Cardiac fibroblast (primary cell): ENCODE data around the gene KRT20.
"Not testable (repeated sequence)": the region's sequence is repeated elsewhere in the genome, so short reads cannot be mapped to it uniquely, and the experiment has no call there.

Experiments
- DNase-seq, 2 donors: peaks; one replicate each; pipeline versions ENCODE4 v3.0.0 to v3.0.0-alpha.2; 2010; ENCODE audit warnings: low read depth in 2 of 2
- H3K4me3 ChIP-seq, 2 donors: replicated peaks in 1 of 2; 1 replicate in 1 of 2; 2 replicates in 1 of 2; pipeline ENCODE4 v1.5.1; 2011; ENCODE audit warnings: low read depth in 2 of 2, low read length in 2 of 2, mild to moderate bottlenecking in 2 of 2, moderate library complexity in 1 of 2
- TF ChIP-seq, protein P1 (sequence below): IDR thresholded peaks from one replicate; pipeline ENCODE4 v1.5.1; 2011; ENCODE audit warnings: low read depth, mild to moderate bottlenecking, low read length, inconsistent platforms

KRT20 gene, protein sequence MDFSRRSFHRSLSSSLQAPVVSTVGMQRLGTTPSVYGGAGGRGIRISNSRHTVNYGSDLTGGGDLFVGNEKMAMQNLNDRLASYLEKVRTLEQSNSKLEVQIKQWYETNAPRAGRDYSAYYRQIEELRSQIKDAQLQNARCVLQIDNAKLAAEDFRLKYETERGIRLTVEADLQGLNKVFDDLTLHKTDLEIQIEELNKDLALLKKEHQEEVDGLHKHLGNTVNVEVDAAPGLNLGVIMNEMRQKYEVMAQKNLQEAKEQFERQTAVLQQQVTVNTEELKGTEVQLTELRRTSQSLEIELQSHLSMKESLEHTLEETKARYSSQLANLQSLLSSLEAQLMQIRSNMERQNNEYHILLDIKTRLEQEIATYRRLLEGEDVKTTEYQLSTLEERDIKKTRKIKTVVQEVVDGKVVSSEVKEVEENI

DNA sequence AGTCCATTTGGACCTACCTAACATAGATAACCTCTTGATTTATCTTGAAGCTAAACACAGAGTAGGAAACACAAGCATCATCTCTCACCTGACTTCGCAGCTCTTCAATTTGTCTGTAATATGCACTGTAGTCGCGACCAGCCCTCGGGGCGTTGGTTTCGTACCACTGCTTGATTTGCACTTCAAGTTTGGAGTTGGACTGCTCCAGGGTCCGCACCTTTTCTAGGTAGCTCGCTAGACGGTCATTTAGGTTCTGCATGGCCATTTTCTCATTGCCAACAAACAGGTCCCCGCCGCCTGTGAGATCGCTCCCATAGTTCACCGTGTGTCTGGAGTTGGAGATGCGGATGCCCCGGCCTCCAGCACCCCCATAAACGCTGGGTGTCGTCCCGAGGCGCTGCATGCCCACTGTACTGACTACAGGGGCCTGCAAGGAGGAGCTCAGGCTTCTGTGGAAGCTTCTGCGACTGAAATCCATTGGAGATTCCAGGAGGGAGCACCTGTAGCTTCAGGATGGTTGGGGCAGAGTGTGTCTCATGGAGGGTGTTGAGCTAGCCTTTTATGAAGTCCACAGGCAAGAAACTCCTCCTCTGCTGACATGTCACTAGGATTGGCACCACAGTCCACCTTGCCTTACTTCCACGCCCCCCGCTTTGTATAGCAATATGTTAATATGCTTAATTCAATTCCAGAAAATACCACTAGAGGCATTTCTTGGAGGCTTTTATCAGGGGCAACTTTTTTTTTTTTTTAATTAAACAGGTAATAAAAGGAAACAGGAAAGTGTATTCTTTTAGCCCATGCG is at the start of gene KRT20:
TSS of gene KRT20 (minus strand) at position 535 of the 805 bp plus-strand sequence. CDS start at position 478, 57 bp downstream.
- no peak within 1 kb of the TSS for H3K4me3 ChIP-seq
- no peak for DNase-seq
- TF ChIP-seq, protein P1, sequence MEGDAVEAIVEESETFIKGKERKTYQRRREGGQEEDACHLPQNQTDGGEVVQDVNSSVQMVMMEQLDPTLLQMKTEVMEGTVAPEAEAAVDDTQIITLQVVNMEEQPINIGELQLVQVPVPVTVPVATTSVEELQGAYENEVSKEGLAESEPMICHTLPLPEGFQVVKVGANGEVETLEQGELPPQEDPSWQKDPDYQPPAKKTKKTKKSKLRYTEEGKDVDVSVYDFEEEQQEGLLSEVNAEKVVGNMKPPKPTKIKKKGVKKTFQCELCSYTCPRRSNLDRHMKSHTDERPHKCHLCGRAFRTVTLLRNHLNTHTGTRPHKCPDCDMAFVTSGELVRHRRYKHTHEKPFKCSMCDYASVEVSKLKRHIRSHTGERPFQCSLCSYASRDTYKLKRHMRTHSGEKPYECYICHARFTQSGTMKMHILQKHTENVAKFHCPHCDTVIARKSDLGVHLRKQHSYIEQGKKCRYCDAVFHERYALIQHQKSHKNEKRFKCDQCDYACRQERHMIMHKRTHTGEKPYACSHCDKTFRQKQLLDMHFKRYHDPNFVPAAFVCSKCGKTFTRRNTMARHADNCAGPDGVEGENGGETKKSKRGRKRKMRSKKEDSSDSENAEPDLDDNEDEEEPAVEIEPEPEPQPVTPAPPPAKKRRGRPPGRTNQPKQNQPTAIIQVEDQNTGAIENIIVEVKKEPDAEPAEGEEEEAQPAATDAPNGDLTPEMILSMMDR = peak; percentile 19

DNA sequence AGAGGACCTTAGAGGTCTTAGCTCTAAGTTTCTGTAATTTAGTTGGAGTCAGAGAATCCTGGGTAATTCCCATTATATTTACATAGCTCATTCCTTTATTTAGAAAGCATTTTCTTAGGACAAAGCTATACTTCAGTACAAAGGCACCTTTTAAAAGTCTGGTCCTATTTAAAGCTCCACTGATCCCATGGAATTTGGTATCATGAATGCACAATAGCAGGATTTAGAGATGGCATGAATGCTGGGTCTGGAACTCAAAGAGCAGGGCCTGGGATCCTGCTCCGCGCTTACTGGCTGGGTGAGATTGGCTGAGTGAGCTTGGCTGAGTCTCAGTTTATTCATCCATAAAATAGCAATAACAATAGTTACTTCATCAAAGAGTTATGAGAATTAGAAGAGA is 47.6 kb upstream of the KRT20 start:
- H3K4me3 ChIP-seq = no peak overlapping the region
- TF ChIP-seq, protein P1 = no peak
- no peak for DNase-seq

DNA sequence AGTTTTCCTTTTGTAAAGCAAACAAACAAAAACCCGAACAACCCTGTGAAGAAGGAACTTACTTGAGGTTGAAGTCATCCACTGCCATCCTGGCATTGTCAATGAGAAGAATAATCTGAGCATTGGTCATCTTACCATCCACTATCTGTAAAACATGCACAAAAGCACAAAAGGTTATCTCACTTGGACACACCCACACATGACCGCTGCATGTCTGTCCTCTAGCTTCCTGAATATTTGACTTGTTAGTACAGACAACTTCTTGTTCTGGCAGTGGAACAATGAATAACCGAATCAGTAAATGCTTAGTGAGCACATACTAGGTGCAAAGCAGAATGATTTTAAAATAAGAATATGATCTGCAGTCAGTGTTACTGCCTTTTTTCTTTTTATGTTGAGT is 46.3 kb upstream of the KRT20 start:
- no peak for DNase-seq
- H3K4me3 ChIP-seq = no peak overlapping the region
- TF ChIP-seq, protein P1 = no peak

DNA sequence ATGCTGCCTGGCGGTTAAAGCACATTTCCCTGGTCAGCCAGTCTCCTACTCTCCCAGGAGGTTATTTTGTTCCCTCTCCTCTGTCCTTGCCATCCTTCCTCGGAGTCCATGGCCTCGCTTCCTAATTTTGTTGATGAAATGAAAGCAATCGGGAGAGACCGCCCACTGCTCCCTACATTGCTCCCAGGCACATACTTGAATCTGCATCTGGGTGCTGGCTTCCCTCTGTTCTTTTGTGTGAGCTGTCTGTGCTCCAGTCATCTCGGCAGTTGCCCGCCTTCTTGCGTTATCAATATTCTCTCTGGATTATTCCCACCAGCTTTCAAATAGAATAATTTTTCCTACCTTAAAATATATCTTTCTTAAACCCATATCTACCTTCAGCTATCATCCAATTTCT is 41.3 kb upstream of the KRT20 start:
- H3K4me3 ChIP-seq = no peak overlapping the region
- TF ChIP-seq, protein P1 = no peak
- no peak for DNase-seq

DNA sequence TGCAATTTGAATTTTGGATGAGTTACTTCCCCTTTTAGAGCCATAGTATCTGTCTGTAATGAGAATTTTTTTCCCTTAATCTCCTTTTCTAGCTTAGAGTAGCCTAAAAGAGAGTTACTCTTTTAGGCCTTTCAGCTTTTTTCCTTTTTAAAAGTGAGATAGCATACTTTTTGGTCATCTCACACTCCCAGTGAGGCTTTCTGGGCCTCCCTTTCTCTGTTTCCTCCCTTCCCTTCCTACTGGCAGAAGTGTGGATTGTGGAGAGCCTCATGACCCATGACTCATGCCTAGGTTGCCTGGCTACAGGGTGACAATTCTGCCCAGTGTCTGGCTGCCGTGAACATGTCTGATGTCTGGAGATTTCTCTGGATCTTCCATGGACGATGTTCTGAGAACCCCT is 37.2 kb upstream of the KRT20 start:
- TF ChIP-seq, protein P1 = no peak
- peak; percentile 81 to 89 for DNase-seq
- H3K4me3 ChIP-seq = no peak overlapping the region

DNA sequence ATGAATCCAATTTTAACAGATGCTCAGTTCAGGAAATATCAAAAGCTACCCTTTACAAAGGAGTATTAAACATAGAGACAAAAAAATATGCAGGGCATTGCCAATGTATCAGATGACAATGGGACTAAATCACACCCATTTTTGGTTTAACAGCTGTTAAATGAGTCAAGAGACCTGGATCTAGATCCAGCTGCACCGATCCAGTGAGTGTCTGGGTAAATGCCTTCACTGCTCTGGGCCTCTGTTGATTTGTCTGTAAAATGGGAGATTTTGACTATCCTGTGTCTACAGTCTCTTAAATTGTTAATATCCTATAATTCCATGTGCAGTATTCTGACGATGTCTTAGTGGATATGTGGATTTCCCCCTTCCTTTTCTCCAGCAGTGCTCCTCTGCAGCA is 36.0 kb upstream of the KRT20 start:
- TF ChIP-seq, protein P1 = no peak
- DNase-seq = no peak

DNA sequence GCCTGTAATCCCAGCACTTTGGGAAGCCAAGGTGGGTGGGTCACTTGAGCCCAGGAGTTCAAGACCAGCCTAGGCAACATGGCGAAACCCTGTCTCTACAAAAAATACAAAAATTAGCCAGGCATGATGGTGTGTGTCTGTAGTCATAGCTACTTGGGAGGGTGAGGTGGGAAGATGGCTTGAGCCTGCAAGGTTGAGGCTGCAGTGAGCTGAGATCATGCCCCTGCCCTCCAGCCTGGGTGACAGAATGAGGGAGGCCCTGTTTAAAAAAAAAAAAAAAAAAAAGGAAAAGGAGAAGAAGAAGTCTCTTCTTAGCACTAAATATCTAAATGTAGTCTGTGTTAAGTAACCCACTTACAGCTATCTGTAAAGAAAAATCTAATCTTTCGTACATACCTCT is 32.1 kb upstream of the KRT20 start:
- H3K4me3 ChIP-seq, DNase-seq: not testable (repeated sequence)

More for the DNA sequence above, 36.0 kb upstream of the KRT20 start:
- no peak overlapping the region for H3K4me3 ChIP-seq
